VCaP (cell line): Measurements from ENCODE around the gene CCR3.

Experiments used
- H3K27ac ChIP-seq: fragments of 450-650 bp; 2 replicates; pipeline ENCODE4 v1.5.1; 2017
- TF ChIP-seq, protein P1 (sequence below): fragments of 450-650 bp; conservative IDR thresholded peaks from 2 replicates; pipeline ENCODE4 v1.5.1; 2017; ENCODE audit warnings: mild to moderate bottlenecking, moderate library complexity

CCR3 gene

DNA sequence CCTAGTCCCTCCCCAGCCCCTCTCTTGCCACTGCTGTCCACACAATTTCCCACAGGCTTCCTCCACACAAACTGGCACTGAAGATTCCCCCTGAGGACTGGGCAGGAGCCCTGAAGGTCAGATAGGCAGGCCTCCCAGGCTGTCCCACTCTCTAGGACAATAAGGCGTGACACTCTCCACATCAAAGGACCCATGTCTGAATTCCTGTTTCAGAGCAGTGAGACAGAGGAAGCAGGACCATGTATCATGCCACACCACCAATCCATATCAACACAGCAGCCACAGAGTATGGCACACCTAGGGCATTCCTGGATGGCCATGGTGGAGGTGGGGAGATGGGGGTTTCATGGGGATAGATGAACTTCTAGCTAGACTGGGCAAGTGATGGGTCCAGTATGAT lies 20.3 kb upstream of the CCR3 start:
- no peak overlapping the region for H3K27ac ChIP-seq
- TF ChIP-seq, protein P1, sequence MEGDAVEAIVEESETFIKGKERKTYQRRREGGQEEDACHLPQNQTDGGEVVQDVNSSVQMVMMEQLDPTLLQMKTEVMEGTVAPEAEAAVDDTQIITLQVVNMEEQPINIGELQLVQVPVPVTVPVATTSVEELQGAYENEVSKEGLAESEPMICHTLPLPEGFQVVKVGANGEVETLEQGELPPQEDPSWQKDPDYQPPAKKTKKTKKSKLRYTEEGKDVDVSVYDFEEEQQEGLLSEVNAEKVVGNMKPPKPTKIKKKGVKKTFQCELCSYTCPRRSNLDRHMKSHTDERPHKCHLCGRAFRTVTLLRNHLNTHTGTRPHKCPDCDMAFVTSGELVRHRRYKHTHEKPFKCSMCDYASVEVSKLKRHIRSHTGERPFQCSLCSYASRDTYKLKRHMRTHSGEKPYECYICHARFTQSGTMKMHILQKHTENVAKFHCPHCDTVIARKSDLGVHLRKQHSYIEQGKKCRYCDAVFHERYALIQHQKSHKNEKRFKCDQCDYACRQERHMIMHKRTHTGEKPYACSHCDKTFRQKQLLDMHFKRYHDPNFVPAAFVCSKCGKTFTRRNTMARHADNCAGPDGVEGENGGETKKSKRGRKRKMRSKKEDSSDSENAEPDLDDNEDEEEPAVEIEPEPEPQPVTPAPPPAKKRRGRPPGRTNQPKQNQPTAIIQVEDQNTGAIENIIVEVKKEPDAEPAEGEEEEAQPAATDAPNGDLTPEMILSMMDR: no peak

DNA sequence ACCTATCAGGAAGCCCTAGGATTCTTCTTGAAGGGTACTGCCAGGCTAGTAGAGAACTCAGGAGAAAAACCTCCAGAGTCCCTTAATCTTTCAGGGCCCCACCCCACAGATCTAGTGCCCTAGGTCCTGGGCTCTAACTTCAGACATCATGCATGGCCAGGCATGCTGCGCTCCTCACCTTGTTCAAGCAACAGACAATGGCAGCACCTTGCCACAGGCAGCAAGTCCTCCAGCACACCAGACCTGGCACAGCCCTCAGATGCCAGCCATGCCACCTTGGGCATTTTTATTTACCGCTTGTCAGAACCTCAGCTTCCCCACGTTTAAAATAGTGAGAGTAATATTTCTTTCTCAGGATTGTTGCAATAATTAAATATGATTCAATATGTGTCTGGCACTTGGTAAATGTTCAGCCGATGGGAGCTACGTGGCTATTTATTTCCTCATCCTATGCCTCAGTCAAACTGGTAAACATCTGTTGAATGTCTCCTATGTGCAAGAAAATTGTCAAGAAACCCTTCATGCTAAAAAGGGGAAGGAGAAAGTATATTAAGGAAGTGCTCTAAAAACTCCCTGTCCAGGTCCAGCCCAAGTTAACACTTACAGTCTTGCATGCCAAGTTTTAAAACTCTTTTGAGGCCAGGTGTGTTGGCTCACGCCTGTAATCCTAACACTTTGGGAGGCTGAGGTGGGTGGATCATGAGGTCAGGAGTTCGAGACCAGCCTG lies 19.7 kb upstream of the CCR3 start:
- TF ChIP-seq, protein P1: no peak
- H3K27ac ChIP-seq: no peak overlapping the region

DNA sequence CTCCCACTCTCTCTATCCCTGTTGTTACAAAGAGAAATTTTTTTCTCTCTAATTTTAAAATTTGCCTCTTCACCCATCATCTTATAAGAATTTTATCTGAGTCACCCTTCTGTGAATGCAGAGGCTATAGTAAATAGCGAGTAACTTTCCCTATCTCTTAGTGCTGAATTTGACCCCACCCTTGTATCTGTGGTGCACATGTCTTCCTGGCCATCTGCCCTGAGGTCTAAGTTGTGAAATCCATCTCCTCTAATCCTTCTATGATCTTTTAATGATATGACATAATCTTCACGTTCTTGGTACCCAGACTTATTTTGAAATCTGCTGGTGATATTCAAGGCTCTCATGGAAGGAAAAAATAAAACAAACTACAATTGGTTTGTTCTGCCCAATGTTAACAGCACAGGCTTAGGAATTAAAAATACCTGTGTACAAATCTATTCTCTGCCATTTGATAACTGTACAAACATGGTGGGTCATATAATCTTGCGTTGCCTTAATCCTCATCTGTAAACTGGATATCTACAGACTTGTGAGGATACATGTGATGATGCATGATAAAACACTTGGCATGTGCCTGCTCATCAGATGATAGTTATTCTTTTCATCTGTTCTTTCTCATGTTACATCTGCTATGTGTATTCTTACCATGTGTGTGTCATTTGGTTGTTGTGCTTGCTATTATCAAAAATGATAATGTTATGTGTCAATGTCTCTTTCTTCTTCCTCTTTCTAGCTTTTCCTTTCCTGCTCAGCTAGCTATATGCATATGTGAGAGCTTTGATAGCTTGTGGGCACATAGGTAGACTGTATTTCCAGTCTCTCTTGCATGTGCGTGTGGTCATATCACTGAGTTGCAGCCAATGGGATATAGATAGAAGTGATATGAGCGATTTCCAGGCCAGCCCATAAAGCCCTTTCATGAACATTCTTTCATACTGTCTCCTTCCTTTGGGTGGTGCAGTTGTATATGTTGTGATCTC lies 13.7 kb upstream of the CCR3 start:
- H3K27ac ChIP-seq: no peak overlapping the region
- TF ChIP-seq, protein P1: peak; percentile 23

DNA sequence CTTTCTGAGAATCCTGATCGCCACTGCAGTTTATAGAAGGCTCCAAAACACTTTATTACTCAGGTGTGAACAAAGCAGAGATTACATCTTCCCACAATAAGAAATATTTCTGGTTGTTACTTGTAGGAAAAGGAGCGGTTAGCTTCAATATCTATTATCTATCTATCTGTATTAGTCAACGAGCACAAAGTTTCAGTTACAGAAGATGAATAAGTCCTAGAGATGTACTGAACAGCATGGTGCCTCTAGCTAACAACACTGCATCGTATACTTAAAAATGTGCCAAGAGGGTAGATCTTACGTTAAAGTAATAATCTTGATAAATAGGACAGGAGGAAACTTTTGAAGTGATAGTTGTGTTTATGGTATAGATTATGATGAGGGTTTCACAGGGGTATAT lies 10.9 kb upstream of the CCR3 start:
- TF ChIP-seq, protein P1: no peak
- H3K27ac ChIP-seq: no peak overlapping the region

DNA sequence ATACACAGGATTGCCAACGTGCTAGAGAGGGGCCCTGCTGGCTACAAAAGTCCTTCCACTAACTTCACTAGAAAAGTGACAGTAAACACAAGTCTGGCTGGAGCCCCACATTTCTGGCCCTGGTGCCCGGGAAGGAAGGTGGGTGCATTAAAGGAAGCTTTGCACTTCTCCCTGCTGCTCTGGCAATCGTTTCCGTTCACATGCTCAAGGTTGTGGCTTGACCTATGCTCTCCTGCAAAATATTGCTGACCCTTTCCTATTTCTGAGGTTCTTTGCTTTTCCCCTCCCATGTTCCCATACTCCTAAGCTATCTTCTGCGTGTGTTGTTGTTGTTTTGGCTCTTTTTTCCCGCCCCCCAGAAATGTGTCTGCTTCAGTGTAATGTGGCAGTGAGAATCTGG lies 9.1 kb upstream of the CCR3 start:
- H3K27ac ChIP-seq: no peak overlapping the region
- TF ChIP-seq, protein P1: no peak

DNA sequence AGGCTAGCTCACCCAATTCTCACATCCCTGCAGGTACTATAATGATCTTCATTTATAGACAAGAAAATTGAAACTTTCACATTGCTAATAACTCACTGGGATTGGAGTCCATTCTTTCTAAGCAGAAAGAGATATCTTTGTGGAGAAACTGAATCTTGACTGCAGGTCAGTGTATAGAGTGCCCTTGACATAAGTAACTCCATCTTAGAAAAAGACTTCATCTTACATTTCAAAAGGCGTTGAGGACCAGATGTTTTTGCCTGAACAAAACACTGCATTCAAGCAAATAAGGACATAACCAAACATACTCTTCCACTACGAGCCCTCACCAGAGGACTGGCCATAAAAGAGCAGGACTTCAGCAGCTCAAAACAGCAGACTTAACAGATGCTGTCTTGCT lies 6.8 kb upstream of the CCR3 start:
- TF ChIP-seq, protein P1: no peak
- H3K27ac ChIP-seq: no peak overlapping the region

DNA sequence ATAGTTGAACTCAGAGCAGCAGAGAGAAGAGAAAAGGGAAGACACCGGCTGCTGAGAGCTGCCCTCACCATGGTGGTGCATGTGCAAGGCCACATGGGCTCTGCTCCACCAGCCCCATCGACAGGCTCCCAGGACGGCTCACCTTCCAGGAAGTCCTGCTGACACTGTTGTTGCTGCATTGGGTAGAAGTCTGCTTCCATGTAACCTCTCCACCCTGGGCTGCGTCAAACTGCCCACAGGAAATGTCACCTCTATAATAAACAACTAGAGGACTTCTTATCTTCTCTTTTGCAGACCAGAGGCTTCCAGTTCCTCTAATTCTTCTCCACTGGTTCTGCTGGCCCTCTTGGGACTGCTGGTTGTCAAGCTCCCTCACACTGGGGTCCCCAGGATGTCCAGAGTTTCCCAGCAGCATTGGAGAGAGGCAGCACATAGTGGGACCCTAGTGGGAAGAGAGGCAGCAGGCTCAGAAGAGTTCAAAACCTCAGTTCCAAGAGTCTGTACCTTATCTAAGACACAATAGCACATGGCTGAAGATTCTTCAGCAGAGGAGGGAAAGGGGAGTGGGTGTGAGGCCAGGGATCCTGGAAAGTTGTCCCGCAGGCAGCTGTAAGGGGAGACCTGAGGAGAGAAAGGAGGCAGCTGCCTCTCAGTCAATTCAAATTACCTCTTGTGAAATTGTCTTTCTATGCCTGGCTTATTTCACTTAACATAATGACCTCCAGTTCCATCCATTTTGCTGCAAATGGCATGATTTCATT lies 5.8 kb upstream of the CCR3 start:
- H3K27ac ChIP-seq: no peak overlapping the region
- TF ChIP-seq, protein P1: no peak
